ENCODE data around the gene SPINT1.
A peak's percentile ranks its signal among the peaks of the same experiment; 100 is the strongest.

The SPINT1 gene

DNA sequence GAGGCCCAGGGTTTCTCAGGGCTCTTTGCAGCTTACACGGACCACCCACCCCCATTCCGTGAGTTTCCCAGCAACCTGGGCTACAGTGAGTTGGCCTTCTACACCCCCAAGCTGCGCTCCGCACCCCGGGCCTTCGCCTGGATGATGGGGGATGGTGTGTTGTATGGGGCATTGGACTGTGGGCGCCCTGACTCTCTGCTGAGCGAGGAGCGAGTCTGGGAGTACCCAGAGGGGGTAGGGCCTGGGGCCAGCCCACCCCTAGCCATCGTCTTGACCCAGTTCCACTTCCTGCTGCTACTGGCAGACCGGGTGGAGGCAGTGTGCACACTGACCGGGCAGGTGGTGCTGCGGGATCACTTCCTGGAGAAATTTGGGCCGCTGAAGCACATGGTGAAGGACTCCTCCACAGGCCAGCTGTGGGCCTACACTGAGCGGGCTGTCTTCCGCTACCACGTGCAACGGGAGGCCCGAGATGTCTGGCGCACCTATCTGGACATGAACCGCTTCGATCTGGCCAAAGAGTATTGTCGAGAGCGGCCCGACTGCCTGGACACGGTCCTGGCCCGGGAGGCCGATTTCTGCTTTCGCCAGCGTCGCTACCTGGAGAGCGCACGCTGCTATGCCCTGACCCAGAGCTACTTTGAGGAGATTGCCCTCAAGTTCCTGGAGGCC, 55.8 kb downstream of the SPINT1 start (continued):
- TF ChIP-seq ZNF274 (IDR thresholded peaks at IDR 0.05; ENCODE audit: low read length) (no peak), ZNF274 (tag by site-specific recombination; IDR thresholded peaks at IDR 0.05; ENCODE audit: borderline replicate concordance) (no peak), ZNF571 (tag by site-specific recombination; IDR thresholded peaks at IDR 0.05) (no peak), OVOL3 (tag by site-specific recombination; IDR thresholded peaks at IDR 0.05) (no peak)

DNA sequence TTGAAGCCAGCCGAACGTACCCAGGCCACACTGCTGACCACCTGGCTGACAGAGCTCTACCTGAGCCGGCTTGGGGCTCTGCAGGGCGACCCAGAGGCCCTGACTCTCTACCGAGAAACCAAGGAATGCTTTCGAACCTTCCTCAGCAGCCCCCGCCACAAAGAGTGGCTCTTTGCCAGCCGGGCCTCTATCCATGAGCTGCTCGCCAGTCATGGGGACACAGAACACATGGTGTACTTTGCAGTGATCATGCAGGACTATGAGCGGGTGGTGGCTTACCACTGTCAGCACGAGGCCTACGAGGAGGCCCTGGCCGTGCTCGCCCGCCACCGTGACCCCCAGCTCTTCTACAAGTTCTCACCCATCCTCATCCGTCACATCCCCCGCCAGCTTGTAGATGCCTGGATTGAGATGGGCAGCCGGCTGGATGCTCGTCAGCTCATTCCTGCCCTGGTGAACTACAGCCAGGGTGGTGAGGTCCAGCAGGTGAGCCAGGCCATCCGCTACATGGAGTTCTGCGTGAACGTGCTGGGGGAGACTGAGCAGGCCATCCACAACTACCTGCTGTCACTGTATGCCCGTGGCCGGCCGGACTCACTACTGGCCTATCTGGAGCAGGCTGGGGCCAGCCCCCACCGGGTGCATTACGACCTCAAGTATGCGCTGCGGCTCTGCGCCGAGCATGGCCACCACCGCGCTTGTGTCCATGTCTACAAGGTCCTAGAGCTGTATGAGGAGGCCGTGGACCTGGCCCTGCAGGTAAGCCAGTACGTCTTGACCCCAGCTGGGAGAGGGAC, 56.6 kb downstream of the SPINT1 start:
- TF ChIP-seq, protein P1, sequence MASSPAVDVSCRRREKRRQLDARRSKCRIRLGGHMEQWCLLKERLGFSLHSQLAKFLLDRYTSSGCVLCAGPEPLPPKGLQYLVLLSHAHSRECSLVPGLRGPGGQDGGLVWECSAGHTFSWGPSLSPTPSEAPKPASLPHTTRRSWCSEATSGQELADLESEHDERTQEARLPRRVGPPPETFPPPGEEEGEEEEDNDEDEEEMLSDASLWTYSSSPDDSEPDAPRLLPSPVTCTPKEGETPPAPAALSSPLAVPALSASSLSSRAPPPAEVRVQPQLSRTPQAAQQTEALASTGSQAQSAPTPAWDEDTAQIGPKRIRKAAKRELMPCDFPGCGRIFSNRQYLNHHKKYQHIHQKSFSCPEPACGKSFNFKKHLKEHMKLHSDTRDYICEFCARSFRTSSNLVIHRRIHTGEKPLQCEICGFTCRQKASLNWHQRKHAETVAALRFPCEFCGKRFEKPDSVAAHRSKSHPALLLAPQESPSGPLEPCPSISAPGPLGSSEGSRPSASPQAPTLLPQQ (tag by site-specific recombination; IDR thresholded peaks at IDR 0.05) = no peak
- TF ChIP-seq, protein P2, sequence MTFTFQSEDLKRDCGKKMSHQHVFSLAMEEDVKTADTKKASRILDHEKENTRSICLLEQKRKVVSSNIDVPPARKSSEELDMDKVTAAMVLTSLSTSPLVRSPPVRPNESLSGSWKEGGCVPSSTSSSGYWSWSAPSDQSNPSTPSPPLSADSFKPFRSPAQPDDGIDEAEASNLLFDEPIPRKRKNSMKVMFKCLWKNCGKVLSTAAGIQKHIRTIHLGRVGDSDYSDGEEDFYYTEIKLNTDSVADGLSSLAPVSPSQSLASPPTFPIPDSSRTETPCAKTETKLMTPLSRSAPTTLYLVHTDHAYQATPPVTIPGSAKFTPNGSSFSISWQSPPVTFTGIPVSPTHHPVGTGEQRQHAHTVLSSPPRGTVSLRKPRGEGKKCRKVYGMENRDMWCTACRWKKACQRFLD (tag by site-specific recombination; IDR thresholded peaks at IDR 0.05) = no peak
- TF ChIP-seq ZNF311 (tag by site-specific recombination; IDR thresholded peaks at IDR 0.05; ENCODE audit: borderline replicate concordance) (no peak), ZNF112 (tag by site-specific recombination; IDR thresholded peaks at IDR 0.05) (no peak), ZNF610 (tag by site-specific recombination; IDR thresholded peaks at IDR 0.05; ENCODE audit: borderline replicate concordance) (no peak)
- ChIA-PET POLR2A (interaction anchor here (0.7 kb wide), 1 partner anchor 26 kb away, joined by 3 read pairs; no protein-coding TSS in a partner anchor), CTCF (interaction anchor here (0.5 to 1.3 kb wide), 4 partner anchors 8 to 619 kb away, joined by 3 read pairs; no protein-coding TSS in a partner anchor)
- no peaks in the 10 kb centered on the region for H3K9me3 ChIP-seq (ENCODE audit: control insufficient read depth, insufficient read depth, low read depth, low read length)
- H3K4me1 ChIP-seq (ENCODE audit: control insufficient read depth, insufficient read depth, low read length) = no peaks in the 10 kb centered on the region
- H3K4me3 ChIP-seq (ENCODE audit: low read depth, low read length) = no peak overlapping the region
- H3K36me3 ChIP-seq (ENCODE audit: control insufficient read depth in 2 of 2, insufficient read depth in 1 of 2, low read length in 2 of 2) = peaks cover 0 to 76% of the 10 kb centered on the region in 2 experiments; a peak in 2 of 3 replicates
- H3K27ac ChIP-seq (ENCODE audit: extremely low read depth, low read depth, low read length) = no peak overlapping the region

DNA sequence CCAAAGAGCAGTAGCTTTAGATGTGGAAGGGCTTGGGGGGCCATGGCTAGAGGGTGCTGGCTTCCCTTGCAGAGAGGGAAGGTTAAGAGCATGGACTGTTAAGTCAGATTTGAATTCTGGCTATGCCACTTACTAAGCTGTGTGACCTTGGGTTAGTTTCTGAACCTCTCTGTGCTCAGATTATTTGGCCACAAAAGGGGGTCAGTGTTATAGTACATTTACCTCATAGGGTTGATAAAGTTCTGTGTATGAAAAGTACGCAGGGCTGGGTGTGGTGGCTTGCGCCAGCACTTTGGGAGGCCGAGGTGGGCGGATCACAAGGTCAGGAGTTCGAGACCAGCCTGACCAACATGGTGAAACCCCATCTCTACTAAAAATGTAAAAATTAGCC, 57.2 kb downstream of the SPINT1 start:
- Histone ChIP-seq H3K4me3 (ENCODE audit: low read depth, low read length) (no peak overlapping the region), H3K4me1 (ENCODE audit: control insufficient read depth, insufficient read depth, low read length) (no peaks in the 10 kb centered on the region), H3K36me3 (ENCODE audit: control insufficient read depth in 2 of 2, insufficient read depth in 1 of 2, low read length in 2 of 2) (peaks cover 0 to 71% of the 10 kb centered on the region in 2 experiments; a peak in 2 of 3 replicates), H3K27ac (ENCODE audit: extremely low read depth, low read depth, low read length) (no peak overlapping the region), H3K9me3 (ENCODE audit: control insufficient read depth, insufficient read depth, low read depth, low read length) (no peaks in the 10 kb centered on the region)
- TF ChIP-seq ZBTB20 (tag by site-specific recombination; IDR thresholded peaks at IDR 0.05) = no peak
- TF ChIP-seq ZNF792 (tag by site-specific recombination; IDR thresholded peaks at IDR 0.05) = no peak
- TF ChIP-seq MEIS1 (CRISPR knock-in tag; IDR thresholded peaks at IDR 0.05; ENCODE audit: borderline replicate concordance) = no peak
- TF ChIP-seq ZNF768 (tag by site-specific recombination; IDR thresholded peaks at IDR 0.05) = peak; percentile 85; the same call in 1 of the 2 replicates
- TF ChIP-seq, protein P3, sequence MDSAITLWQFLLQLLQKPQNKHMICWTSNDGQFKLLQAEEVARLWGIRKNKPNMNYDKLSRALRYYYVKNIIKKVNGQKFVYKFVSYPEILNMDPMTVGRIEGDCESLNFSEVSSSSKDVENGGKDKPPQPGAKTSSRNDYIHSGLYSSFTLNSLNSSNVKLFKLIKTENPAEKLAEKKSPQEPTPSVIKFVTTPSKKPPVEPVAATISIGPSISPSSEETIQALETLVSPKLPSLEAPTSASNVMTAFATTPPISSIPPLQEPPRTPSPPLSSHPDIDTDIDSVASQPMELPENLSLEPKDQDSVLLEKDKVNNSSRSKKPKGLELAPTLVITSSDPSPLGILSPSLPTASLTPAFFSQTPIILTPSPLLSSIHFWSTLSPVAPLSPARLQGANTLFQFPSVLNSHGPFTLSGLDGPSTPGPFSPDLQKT (IDR thresholded peaks at IDR 0.05; ENCODE audit: borderline replicate concordance, low read depth, low read length) = no peak
- CTCF ChIA-PET = interaction anchor here (0.6 to 1.2 kb wide), 2 partner anchors 42 to 119 kb away, joined by 3 read pairs; no protein-coding TSS in a partner anchor
- POLR2A ChIA-PET = interaction anchor here (0.7 kb wide), 1 partner anchor 27 kb away, joined by 3 read pairs; no protein-coding TSS in a partner anchor
